Right renal pelvis (tissue), 4 donors: Measurements from ENCODE around the gene RPGRIP1L. TPM values are rescaled to one million over a fixed set of nuclear protein-coding genes. Genes with fewer than 3 reads are reported as not detected.

Experiments used
- DNase-seq, 4 donors: peaks; one replicate each; pipeline ENCODE4 v3.0.0-alpha.2; 2013; ENCODE audit warnings: low read depth in 4 of 4, low spot score in 3 of 4, missing footprints in 1 of 4
- polyA plus RNA-seq, 4 donors: library from polyadenylated mRNA; unstranded; fragments of 120-200 nt; gene quantifications; one replicate each; pipeline ENCODE4 v1.2.1, GENCODE V29; 2013; ENCODE audit not compliant: insufficient read length in 4 of 4

The RPGRIP1L gene
- polyA plus RNA-seq, 4 donors: 14.5 to 20.2 (median 18.0) TPM

- no peak for DNase-seq
Measured at GRCh38 chr16:53664724-53665345, 38.8 kb downstream of the RPGRIP1L start.

- no peak for DNase-seq
Measured at GRCh38 chr16:53662072-53662471, 41.6 kb downstream of the RPGRIP1L start.

DNA sequence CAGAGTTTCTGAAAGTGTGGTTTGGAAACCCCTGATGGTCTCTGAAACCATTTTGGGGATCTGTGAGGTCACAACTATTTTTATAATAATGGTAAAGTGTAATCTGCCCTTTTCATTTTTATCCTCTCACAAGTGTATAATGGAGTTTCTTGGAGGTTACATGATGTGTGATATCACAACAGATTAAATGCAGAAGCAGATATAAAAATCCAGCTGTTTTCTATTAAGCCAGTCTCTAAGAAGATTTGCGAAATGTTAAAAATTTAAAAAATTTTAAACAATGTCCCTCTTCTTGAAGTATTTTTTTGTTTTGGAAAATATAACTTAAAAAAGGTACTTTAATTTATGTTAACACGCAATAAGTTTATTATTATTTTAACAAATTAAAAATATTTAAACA is 48.7 kb downstream of the RPGRIP1L start:
- no peak for DNase-seq

GRCh38 chr16:53651357-53651756 is 52.3 kb downstream of the RPGRIP1L start:
- no peak for DNase-seq

DNA sequence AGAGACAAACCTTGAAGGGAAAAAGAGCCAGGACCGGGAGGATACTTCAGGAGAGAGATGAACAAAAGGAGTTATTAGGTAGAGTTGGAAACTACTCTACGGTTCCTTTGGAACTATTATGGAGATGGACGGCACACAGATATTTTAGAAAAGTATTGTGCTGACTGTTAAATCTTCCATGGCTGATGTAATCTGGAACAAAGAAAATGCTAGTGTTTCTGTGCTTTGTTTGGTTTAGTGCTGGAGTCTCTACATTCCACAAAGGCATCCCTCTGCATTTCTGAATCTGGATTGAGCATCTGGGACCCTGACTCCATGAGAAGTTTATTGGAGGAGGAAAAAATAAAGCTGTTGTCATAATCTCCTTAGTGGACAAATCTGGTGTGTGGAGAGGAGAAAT is 57.2 kb downstream of the RPGRIP1L start:
- DNase-seq: no peak

DNA sequence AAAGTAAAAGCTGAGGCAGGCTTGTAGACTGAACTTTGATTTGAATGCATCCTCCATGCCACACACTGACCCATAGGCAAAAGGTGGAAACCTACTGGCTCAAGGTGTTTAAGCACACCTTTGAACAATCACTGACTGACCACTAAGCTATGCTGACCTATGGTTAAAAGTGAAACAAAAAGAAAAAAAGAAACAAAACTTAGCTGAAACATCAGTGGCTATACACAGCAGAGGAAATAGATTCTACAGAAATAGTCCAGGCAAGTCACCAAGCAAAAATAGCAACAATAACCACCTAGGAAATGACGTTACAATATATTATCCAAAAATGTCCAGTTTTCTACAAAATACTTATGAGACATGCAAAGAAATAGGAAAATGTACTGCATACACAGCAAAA is 60.2 kb downstream of the RPGRIP1L start:
- no peak for DNase-seq

- DNase-seq: no peak
Measured at GRCh38 chr16:53642094-53642493, 61.6 kb downstream of the RPGRIP1L start.

- DNase-seq: no peak
Measured at GRCh38 chr16:53636978-53637377, 66.7 kb downstream of the RPGRIP1L start.

DNA sequence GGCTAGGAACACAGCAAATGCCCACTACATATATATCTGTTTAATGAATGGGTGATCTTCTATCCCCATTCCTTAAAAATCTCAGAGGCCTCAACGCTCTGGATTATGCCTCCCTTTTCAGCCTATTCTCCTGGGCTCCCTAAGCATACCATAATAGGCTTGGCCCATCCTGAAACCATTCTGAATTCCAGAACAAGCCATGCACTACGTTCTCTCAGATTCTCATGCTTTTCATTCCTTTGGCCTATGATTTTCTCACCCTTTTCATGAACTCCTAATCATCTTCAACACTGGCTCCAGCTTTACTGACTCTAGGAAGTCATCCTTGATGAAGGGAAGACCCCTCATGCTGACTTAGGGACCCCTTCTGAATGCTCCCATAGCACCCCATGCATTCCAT is 71.1 kb downstream of the RPGRIP1L start:
- no peak for DNase-seq

GRCh38 chr16:53631236-53632025 is 72.2 kb downstream of the RPGRIP1L start:
- no peak for DNase-seq

- DNase-seq: no peak
Measured at GRCh38 chr16:53629607-53630312, 73.9 kb downstream of the RPGRIP1L start.

DNA sequence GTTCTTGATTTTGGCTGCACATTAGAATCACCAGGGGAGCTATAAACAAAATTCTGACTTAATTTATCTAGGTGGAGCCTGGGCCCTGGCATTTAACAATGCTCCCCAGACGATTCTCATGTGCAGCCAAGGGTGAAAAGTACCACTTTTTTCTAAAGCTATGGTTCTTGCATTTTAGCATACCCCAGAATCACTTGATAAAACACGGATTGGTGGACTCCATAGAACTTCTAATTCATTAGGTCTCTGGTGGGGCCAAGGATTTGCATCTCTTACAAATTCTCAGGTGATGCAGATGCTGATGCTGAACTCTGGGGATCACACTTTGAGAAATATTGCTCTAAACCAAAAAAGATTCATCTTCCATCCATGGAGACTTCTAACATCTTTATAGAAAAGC is 74.5 kb downstream of the RPGRIP1L start:
- no peak for DNase-seq

DNA sequence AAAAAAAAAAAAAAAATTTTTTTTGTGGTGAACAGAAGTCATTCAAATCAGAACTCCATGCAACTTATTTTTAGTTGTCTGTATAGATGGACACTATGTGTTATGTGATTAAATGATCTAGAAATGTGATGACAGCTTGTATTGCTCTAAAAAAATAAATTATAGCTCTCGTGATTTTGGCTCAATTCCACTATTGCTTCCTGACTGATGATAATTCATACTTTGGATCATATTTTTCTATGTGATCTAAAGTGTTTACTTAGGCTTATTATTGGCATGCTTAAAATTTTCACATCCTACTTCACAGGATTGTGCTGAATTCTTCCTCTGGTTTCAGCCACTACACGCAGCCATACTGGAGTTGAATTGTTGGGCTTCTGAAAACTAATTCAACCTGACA is 76.8 kb downstream of the RPGRIP1L start:
- no peak for DNase-seq

DNA sequence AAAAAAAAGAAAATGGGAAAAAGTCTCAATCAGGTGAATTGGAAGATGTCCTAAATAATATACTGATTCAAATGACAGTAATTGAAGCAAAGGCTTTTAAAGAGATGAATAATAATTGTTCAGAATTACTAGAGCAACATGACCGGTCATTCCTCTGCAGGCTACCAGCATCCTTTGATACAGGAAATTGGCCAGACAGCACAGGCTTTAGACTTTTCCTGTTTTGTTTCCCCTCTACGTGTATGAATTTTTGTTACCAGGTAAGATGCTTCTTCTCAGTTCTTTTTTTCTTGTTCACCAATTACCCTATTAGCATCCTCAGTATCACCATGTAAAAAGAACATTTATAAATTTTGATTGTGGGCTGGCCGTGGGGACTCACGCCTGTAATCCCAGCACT is 77.5 kb downstream of the RPGRIP1L start:
- no peak for DNase-seq

DNA sequence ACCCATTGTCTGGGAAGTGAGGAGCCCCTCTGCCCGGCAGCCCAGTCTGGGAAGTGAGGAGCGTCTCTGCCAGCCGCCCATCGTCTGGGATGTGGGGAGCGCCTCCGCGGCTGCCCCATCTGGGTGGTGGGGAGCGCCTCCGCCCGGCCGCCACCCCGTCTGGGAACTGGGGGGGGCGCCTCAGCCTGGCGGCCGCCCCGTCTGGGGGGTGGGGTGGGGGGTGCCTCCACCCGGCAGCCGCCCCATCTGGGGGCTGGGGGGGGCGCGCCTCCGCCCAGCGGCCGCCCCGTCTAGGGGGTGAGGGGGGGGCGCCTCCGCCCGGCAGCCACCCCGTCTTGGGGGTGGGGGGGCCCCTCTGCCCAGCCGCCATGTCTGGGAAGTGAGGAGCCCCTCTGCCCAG is 78.4 kb downstream of the RPGRIP1L start:
- DNase-seq: no peak

DNA sequence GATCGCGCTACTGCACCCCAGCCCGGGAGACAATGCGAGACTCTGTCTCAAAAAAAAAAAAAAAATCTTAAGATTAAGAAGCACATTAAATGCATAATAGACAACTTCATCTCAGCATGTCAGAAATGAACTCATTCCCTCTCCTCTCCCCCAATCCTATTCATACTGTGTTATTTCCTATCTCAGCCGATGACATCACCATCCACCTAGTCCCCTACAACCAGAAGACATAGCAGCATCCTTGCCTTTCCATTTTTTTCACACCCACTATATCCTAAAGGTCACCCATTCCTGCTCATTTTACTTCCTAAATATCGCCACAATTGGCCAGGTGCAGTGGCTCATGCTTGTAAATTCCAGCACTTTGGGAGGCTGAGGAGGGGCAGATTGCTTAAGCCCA is 81.3 kb downstream of the RPGRIP1L start:
- DNase-seq: no peak

DNA sequence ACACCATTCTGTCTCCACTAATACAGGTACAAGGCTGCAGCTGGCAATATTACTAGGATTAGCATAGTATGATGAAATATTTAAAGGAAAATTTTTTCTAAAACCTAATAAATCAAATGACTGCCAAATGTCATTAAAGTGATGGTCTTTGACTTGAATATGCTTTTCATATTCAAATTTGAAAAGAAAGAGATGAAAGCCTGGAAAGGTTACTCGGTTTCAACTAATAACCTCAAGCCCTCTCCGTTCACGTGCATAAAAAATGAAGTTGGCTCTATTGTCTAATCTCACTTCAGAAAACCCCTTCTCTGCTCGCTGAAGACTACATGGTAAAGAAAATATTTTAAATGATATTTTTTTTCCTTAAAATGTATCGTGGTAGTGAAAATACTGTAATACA is 83.2 kb downstream of the RPGRIP1L start:
- no peak for DNase-seq

DNA sequence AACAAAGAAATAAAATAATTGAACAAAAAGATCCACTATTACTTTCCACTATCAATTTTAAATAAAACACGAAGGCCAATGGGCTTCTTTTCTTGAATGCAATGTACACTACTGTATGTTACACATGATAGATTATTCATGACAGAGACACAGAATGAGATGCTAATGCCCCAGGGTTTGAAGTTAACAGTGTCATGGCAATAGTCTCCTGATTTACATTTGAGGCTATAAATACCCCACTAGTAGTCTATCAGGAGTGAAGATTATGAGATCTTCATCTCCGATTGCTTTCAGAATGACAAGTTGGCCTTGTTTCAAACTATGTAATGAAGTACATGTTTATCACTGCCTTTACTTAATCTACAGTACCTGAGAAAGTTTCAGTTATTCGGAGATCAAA is 84.4 kb downstream of the RPGRIP1L start:
- no peak for DNase-seq

- DNase-seq: no peak
Measured at GRCh38 chr16:53614346-53614745, 89.3 kb downstream of the RPGRIP1L start.

- no peak for DNase-seq
Measured at GRCh38 chr16:53612003-53612402, 91.7 kb downstream of the RPGRIP1L start.

GRCh38 chr16:53611179-53611696 is 92.4 kb downstream of the RPGRIP1L start:
- DNase-seq: peak; percentile 20 to 43 (median 30)

- no peak for DNase-seq
Measured at GRCh38 chr16:53609536-53609935, 94.1 kb downstream of the RPGRIP1L start.
